Measurements from ENCODE around the gene RMP24.

- TF ChIP-seq, protein P1, sequence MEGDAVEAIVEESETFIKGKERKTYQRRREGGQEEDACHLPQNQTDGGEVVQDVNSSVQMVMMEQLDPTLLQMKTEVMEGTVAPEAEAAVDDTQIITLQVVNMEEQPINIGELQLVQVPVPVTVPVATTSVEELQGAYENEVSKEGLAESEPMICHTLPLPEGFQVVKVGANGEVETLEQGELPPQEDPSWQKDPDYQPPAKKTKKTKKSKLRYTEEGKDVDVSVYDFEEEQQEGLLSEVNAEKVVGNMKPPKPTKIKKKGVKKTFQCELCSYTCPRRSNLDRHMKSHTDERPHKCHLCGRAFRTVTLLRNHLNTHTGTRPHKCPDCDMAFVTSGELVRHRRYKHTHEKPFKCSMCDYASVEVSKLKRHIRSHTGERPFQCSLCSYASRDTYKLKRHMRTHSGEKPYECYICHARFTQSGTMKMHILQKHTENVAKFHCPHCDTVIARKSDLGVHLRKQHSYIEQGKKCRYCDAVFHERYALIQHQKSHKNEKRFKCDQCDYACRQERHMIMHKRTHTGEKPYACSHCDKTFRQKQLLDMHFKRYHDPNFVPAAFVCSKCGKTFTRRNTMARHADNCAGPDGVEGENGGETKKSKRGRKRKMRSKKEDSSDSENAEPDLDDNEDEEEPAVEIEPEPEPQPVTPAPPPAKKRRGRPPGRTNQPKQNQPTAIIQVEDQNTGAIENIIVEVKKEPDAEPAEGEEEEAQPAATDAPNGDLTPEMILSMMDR (IDR thresholded peaks at IDR 0.05; ENCODE audit: borderline replicate concordance, extremely low read depth, low read length, poor library complexity, severe bottlenecking): no peak
- TF ChIP-seq EZH2 (IDR thresholded peaks at IDR 0.05; ENCODE audit: borderline replicate concordance, low read depth, low read length, severe bottlenecking): no peak
These were observed 35.5 kb upstream of the RMP24 start for GRCh38 chr18:35936951-35937350.
